K562 (cell line): ENCODE data around the gene AGGF1. TPM values are rescaled to one million over a fixed set of nuclear protein-coding genes. Genes with fewer than 3 reads are reported as not detected.

Experiments
- HNRNPH1 ChIP-seq: fragments of 200-400 bp; formaldehyde crosslinking; optimal IDR thresholded peaks from 2 replicates; pipeline ENCODE3; 2017; ENCODE audit warnings: low read depth, mild to moderate bottlenecking, low read length, moderate library complexity
- TAF15 ChIP-seq: fragments of 200-400 bp; formaldehyde crosslinking; IDR thresholded peaks from 2 replicates; pipeline ENCODE4 v1.6.1; 2017; ENCODE audit warnings: mild to moderate bottlenecking, low read depth, low read length, moderate library complexity
- U2AF2 ChIP-seq: fragments of 200-400 bp; formaldehyde crosslinking; optimal IDR thresholded peaks from 2 replicates; pipeline ENCODE3; 2017; ENCODE audit warnings: low read depth, mild to moderate bottlenecking, low read length
- UBTF ChIP-seq, 2 experiments: IDR thresholded peaks; 2 replicates each; pipeline ENCODE4 v1.6.1; 2012; ENCODE audit warnings: improper control_type of control experiment in 2 of 2, low read depth in 2 of 2, low read length in 2 of 2, borderline replicate concordance in 1 of 2
- ZBTB33 ChIP-seq: sonication (generic); formaldehyde crosslinking; IDR thresholded peaks from 2 replicates; pipeline ENCODE4 v1.8.1; 2023; ENCODE audit warnings: mild to moderate bottlenecking, missing genetic modification reagents
- polyA plus RNA-seq, 8 experiments: library from polyadenylated mRNA; depleted of rRNA in 4 of 8; stranded (reverse) in 5 of 8; unstranded in 3 of 8; fragments of >200 nt; fragmentation: Nextera tagmentation in 2 of 8; fragmentation: Illumina TruSeq in 1 of 8; extraction: Ambion mirVana in 2 of 8; extraction: Trizol in 1 of 8; gene quantifications; 2 replicates each; pipeline versions ENCODE4 v1.2.1 to v1.2.3, GENCODE V29; 2011 to 2014; ENCODE audit warnings: inconsistent platforms in 1 of 8, missing spikeins in 1 of 8
- total RNA-seq, 7 experiments: library from RNA; depleted of rRNA in 6 of 7; stranded (reverse); fragments of >200 nt in 6 of 7; fragmentation: Illumina TruSeq in 2 of 7; extraction: Trizol in 2 of 7; gene quantifications; 2 replicates each; pipeline versions ENCODE4 v1.2.1 to v1.2.3, GENCODE V29; 2011 to 2021; ENCODE audit warnings: low replicate concordance in 1 of 7

Gene AGGF1
- total and polyA plus RNA-seq, 9 of the 15 experiments (the other 6 are each of a cell fraction or from before 2014, with no cell fraction given): 5.2 to 20.4 (median 13.4) TPM

GRCh38 chr5:77066184-77066583 is 36.0 kb downstream of the AGGF1 start (continued):
- TF ChIP-seq ZBTB33 (CRISPR knock-in tag) (no peak), U2AF2 (no peak), HNRNPH1 (no peak), TAF15 (no peak), UBTF (IDR thresholded peaks at IDR 0.05; ENCODE audit: borderline replicate concordance in 1 of 2, low read depth in 2 of 2, low read length in 2 of 2) (no peak)
